Neural progenitor cell (in vitro differentiated cells): Measurements from ENCODE around the gene ZNF140. TPM values are rescaled to one million over a fixed set of nuclear protein-coding genes. Genes with fewer than 3 reads are reported as not detected.

Experiments used
- DNase-seq: peaks from one replicate; pipeline ENCODE4 v3.0.0-alpha.2; 2016; ENCODE audit warnings: low spot score
- H2AFZ ChIP-seq: fragments of 200-600 bp; sonication (generic); replicated peaks from 2 replicates; pipeline ENCODE4 v1.6.1; 2016; ENCODE audit warnings: antibody characterized with exemption
- H3F3A ChIP-seq: fragments of 200-600 bp; sonication (generic); 2 replicates; pipeline ENCODE4 v1.6.1; 2016; ENCODE audit warnings: antibody characterized with exemption, low read depth
- H3K27ac ChIP-seq: fragments of 200-600 bp; sonication (generic); 2 replicates; pipeline ENCODE4 v1.5.1; 2016; ENCODE audit warnings: mild to moderate bottlenecking
- H3K27me3 ChIP-seq: fragments of 200-600 bp; sonication (generic); 2 replicates; pipeline ENCODE4 v1.6.1; 2016; ENCODE audit warnings: mild to moderate bottlenecking, moderate library complexity
- H3K36me3 ChIP-seq: fragments of 200-600 bp; sonication (generic); 2 replicates; pipeline ENCODE4 v1.5.1; 2016
- H3K4me1 ChIP-seq: fragments of 200-600 bp; sonication (generic); 2 replicates; pipeline ENCODE4 v1.6.1; 2016; ENCODE audit warnings: mixed run types
- H3K4me2 ChIP-seq: fragments of 200-600 bp; sonication (generic); 2 replicates; pipeline ENCODE4 v1.6.1; 2016
- H3K4me3 ChIP-seq: fragments of 200-600 bp; sonication (generic); 2 replicates; pipeline ENCODE4 v1.5.1; 2016
- H3K79me2 ChIP-seq: fragments of 200-600 bp; sonication (generic); 2 replicates; pipeline ENCODE4 v1.6.1; 2016; ENCODE audit warnings: low read depth
- H3K9ac ChIP-seq: fragments of 200-600 bp; sonication (generic); 2 replicates; pipeline ENCODE4 v1.6.1; 2016
- H3K9me3 ChIP-seq: fragments of 200-600 bp; sonication (generic); 2 replicates; pipeline ENCODE4 v1.5.1; 2016; ENCODE audit warnings: low read depth
- H4K20me1 ChIP-seq: fragments of 200-600 bp; sonication (generic); 2 replicates; pipeline ENCODE4 v1.6.1; 2016; ENCODE audit warnings: low read depth
- H3K27ac Mint-ChIP-seq: 3 replicates; pipeline ENCODE4 v1.8.0; 2021; ENCODE audit warnings: mixed read lengths
- H3K27me3 Mint-ChIP-seq: 2 replicates; pipeline ENCODE4 v1.8.0; 2022; ENCODE audit warnings: low read depth, mild to moderate bottlenecking, inconsistent platforms, moderate library complexity, mixed read lengths; ENCODE audit not compliant: insufficient read depth
- H3K36me3 Mint-ChIP-seq: 3 replicates; pipeline ENCODE4 v1.8.0; 2021; ENCODE audit warnings: mixed read lengths
- H3K4me1 Mint-ChIP-seq: 3 replicates; pipeline ENCODE4 v1.8.0; 2021; ENCODE audit warnings: mixed read lengths
- H3K4me3 Mint-ChIP-seq: 3 replicates; pipeline ENCODE4 v1.8.0; 2021; ENCODE audit warnings: mild to moderate bottlenecking, moderate library complexity, mixed read lengths
- H3K9me3 Mint-ChIP-seq: 3 replicates; pipeline ENCODE4 v1.8.0; 2020; ENCODE audit warnings: mixed read lengths
- CTCF ChIP-seq: fragments of 200-600 bp; sonication (generic); IDR thresholded peaks from 2 replicates; pipeline ENCODE4 v1.5.1; 2017; ENCODE audit warnings: antibody characterized with exemption, mild to moderate bottlenecking
- EZH2 ChIP-seq: fragments of 200-600 bp; sonication (generic); IDR thresholded peaks from 2 replicates; pipeline ENCODE4 v1.6.1; 2017; ENCODE audit warnings: antibody characterized with exemption, mild to moderate bottlenecking, moderate library complexity
- EZH2phosphoT487 ChIP-seq: fragments of 200-600 bp; sonication (generic); IDR thresholded peaks from 2 replicates; pipeline ENCODE4 v1.6.1; 2017; ENCODE audit warnings: antibody characterized with exemption
- total RNA-seq: library from RNA; depleted of rRNA; stranded (reverse); fragments of >200 nt; gene quantifications from 2 replicates; pipeline ENCODE4 v1.2.3, GENCODE V29; 2015; ENCODE audit warnings: low replicate concordance

Gene ZNF140
- total RNA-seq, 1 donor from 2014 or later: 35.3 TPM

- Histone ChIP-seq H3K4me2 (no peak overlapping the region), H4K20me1 (no peaks in the 10 kb centered on the region), H3K9ac (no peak overlapping the region), H3K27ac (no peak overlapping the region), H3K79me2 (no peaks in the 10 kb centered on the region), H3K4me3 (no peak overlapping the region), H3K9me3 (peaks cover 76% of the 10 kb centered on the region), H3K27me3 (no peaks in the 10 kb centered on the region), H3K36me3 (peaks cover 39% of the 10 kb centered on the region), H2AFZ (no peak overlapping the region), H3K4me1 (no peaks in the 10 kb centered on the region), H3F3A (peaks cover 41% of the 10 kb centered on the region)
- Mint-ChIP-seq H3K4me1 (no peaks in the 10 kb centered on the region), H3K36me3 (peaks cover 69% of the 10 kb centered on the region), H3K27ac (no peak overlapping the region), H3K9me3 (peaks cover 95% of the 10 kb centered on the region), H3K27me3 (peaks cover 9% of the 10 kb centered on the region), H3K4me3 (no peak overlapping the region)
- no peak for DNase-seq
- no peak for TF ChIP-seq EZH2
- no peak for TF ChIP-seq EZH2phosphoT487
- no peak for TF ChIP-seq CTCF
These were observed 18.8 kb upstream of the ZNF140 start for GRCh38 chr12:133061954-133062353.

GRCh38 chr12:133063556-133063955 is 17.2 kb upstream of the ZNF140 start:
- peaks cover 6% of the 10 kb centered on the region for H3K27me3 Mint-ChIP-seq
- peaks cover 53% of the 10 kb centered on the region for H3K36me3 Mint-ChIP-seq
- peaks cover 87% of the 10 kb centered on the region for H3K9me3 Mint-ChIP-seq

GRCh38 chr12:133073836-133074235 is 6.9 kb upstream of the ZNF140 start:
- no peak overlapping the region for H2AFZ ChIP-seq
- Mint-ChIP-seq H3K36me3 (peaks cover 10% of the 10 kb centered on the region), H3K27me3 (no peaks in the 10 kb centered on the region), H3K9me3 (peaks cover 60% of the 10 kb centered on the region), H3K27ac (no peak overlapping the region), H3K4me3 (no peak overlapping the region), H3K4me1 (no peaks in the 10 kb centered on the region)
- no peaks in the 10 kb centered on the region for H3K79me2 ChIP-seq
- no peaks in the 10 kb centered on the region for H3K4me1 ChIP-seq
- no peak overlapping the region for H3K4me2 ChIP-seq
- H3K27ac ChIP-seq: no peak overlapping the region
- no peak overlapping the region for H3K4me3 ChIP-seq
- H3K9me3 ChIP-seq: peaks cover 52% of the 10 kb centered on the region
- no peaks in the 10 kb centered on the region for H4K20me1 ChIP-seq
- no peaks in the 10 kb centered on the region for H3K36me3 ChIP-seq
- TF ChIP-seq EZH2phosphoT487: no peak
- no peak for TF ChIP-seq EZH2
- no peak for TF ChIP-seq CTCF
- DNase-seq: no peak
- H3F3A ChIP-seq: no peaks in the 10 kb centered on the region
- no peak overlapping the region for H3K9ac ChIP-seq
- H3K27me3 ChIP-seq: no peaks in the 10 kb centered on the region

More at GRCh38 chr12:133063556-133063955, 17.2 kb upstream of the ZNF140 start:
- Mint-ChIP-seq H3K27ac (no peak overlapping the region), H3K4me3 (no peak overlapping the region), H3K4me1 (no peaks in the 10 kb centered on the region)
- Histone ChIP-seq H4K20me1 (no peaks in the 10 kb centered on the region), H2AFZ (no peak overlapping the region), H3K27me3 (no peaks in the 10 kb centered on the region), H3F3A (peaks cover 25% of the 10 kb centered on the region), H3K9ac (no peak overlapping the region), H3K4me1 (no peaks in the 10 kb centered on the region), H3K4me2 (no peak overlapping the region), H3K27ac (no peak overlapping the region), H3K79me2 (no peaks in the 10 kb centered on the region), H3K4me3 (no peak overlapping the region), H3K9me3 (peaks cover 60% of the 10 kb centered on the region), H3K36me3 (peaks cover 23% of the 10 kb centered on the region)
- TF ChIP-seq EZH2phosphoT487: no peak
- DNase-seq: no peak

GRCh38 chr12:133080026-133080367 is 726 bp upstream of the ZNF140 start:
- peaks cover 7% of the 10 kb centered on the region for H3F3A ChIP-seq
- peak overlapping the region; percentile 98 for H3K27ac ChIP-seq
- peak overlapping the region; percentile 70 for H2AFZ ChIP-seq
- Mint-ChIP-seq H3K27me3 (peaks cover 6% of the 10 kb centered on the region), H3K4me3 (no peak overlapping the region), H3K4me1 (peaks cover 3% of the 10 kb centered on the region), H3K27ac (no peak overlapping the region), H3K36me3 (peaks cover 44% of the 10 kb centered on the region), H3K9me3 (peaks cover 68% of the 10 kb centered on the region)
- peak overlapping the region; percentile 68 for H3K4me2 ChIP-seq
- peaks cover 58% of the 10 kb centered on the region for H3K9me3 ChIP-seq
- H3K4me1 ChIP-seq: peaks cover 4% of the 10 kb centered on the region
- DNase-seq: peak; percentile 99
- peaks cover 25% of the 10 kb centered on the region for H3K79me2 ChIP-seq
- peak overlapping the region; percentile 79 for H3K4me3 ChIP-seq
- TF ChIP-seq CTCF (no peak), EZH2phosphoT487 (no peak), EZH2 (no peak)
- H3K9ac ChIP-seq: peak overlapping the region; percentile 86
- H3K36me3 ChIP-seq: peaks cover 33% of the 10 kb centered on the region
- no peaks in the 10 kb centered on the region for H3K27me3 ChIP-seq
- no peaks in the 10 kb centered on the region for H4K20me1 ChIP-seq
